Lung (tissue), 12 donors: ENCODE results near the gene LMAN2L. TPM values are rescaled to one million over a fixed set of nuclear protein-coding genes. Genes with fewer than 3 reads are reported as not detected.

Source experiments
- ATAC-seq: fragments of 200-7000 bp; cut with Tn5 transposase; one replicate; pipeline ENCODE4 v1.9.1; 2020; ENCODE audit warnings: moderate number of reproducible peaks; ENCODE audit not compliant: insufficient read depth, low FRiP score
- DNase-seq, 3 donors: peaks; one replicate each; pipeline ENCODE4 v3.0.0-alpha.2; 2013 to 2017
- H3K27ac ChIP-seq, 2 donors: one replicate each; pipeline ENCODE4 v1.5.1; 2013; ENCODE audit warnings: mild to moderate bottlenecking in 2 of 2, moderate library complexity in 2 of 2, control low read depth in 1 of 2, inconsistent platforms in 1 of 2, low read depth in 1 of 2, low read length in 1 of 2
- H3K27me3 ChIP-seq, 3 donors: one replicate each; pipeline ENCODE4 v1.5.1; 2013; ENCODE audit warnings: low read length in 2 of 3; ENCODE audit not compliant: control insufficient read depth in 3 of 3, insufficient read depth in 3 of 3
- H3K36me3 ChIP-seq, 4 donors: one replicate each; pipeline ENCODE4 v1.5.1; 2013; ENCODE audit warnings: low read length in 4 of 4, mild to moderate bottlenecking in 1 of 4, moderate library complexity in 1 of 4; ENCODE audit not compliant: control insufficient read depth in 4 of 4, insufficient read depth in 4 of 4
- H3K4me1 ChIP-seq, 5 donors: one replicate each; pipeline ENCODE4 v1.5.1; 2013; ENCODE audit warnings: low read length in 5 of 5, mild to moderate bottlenecking in 2 of 5, moderate library complexity in 1 of 5; ENCODE audit not compliant: control insufficient read depth in 5 of 5, insufficient read depth in 5 of 5
- H3K4me3 ChIP-seq: one replicate; pipeline ENCODE4 v1.5.1; 2013; ENCODE audit warnings: mild to moderate bottlenecking, control low read depth, moderate library complexity
- H3K9ac ChIP-seq, 2 donors: one replicate each; pipeline ENCODE4 v1.5.1; 2013; ENCODE audit warnings: low read length in 2 of 2, control low read depth in 1 of 2; ENCODE audit not compliant: insufficient read depth in 1 of 2
- H3K9me3 ChIP-seq, 4 donors: one replicate each; pipeline ENCODE4 v1.5.1; 2013; ENCODE audit warnings: low read length in 3 of 4, mild to moderate bottlenecking in 1 of 4, moderate library complexity in 1 of 4; ENCODE audit not compliant: control insufficient read depth in 4 of 4, insufficient read depth in 3 of 4
- WGBS, 2 donors: extraction: QIAGEN DNeasy Blood & Tissue Kit; methylation state at CpG; one replicate each; pipeline ENCODE4 v1.1.7; 2013; 5-methylcytosine and 5-hydroxymethylcytosine counted together
- polyA plus RNA-seq, 2 donors: library from polyadenylated mRNA; stranded (reverse); fragments of 200-250 nt; gene quantifications; one replicate each; pipeline ENCODE4 v1.2.1, GENCODE V29; 2013
- total RNA-seq, 2 donors: library from RNA; depleted of rRNA in 1 of 2; stranded (reverse); fragments of >200 nt in 1 of 2; gene quantifications; one replicate each; pipeline ENCODE4 v1.2.1, GENCODE V29; 2014 to 2021
- TF ChIP-seq, protein P1 (sequence below): IDR thresholded peaks from 2 replicates; pipeline ENCODE4 v1.5.1; 2012; ENCODE audit warnings: mild to moderate bottlenecking; ENCODE audit errors: control extremely low read depth, extremely low read depth
- donor health status: control.
- donor health status: control.
- donor health status: Bipolar disorder and iron deficiency.
- donor health status: healthy.
- donor health status: DM: yes; HTN: yes; CAD: no.

The LMAN2L gene
- total and polyA plus RNA-seq, 4 donors = 8.6 to 36.3 (median 16.5) TPM

DNA sequence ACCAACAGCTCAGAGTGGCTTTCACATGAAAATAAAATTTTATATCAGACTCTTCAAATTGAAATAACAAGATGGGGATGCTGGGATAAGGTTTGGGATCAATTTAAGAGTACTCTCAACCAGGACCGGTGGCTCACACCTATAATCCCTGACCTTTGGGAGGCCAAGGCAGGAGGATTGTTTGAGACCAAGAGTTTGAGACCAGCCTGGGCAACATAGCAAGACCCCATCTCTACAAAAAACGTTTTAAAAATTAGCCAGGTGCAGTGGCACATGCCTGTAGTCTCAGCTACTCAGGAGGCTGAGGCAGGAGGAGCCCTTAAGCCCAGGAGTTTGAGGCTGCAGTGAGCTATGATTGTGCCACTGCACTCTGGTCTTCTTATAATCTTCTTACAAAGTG lies 2.6 kb downstream of the LMAN2L start:
- Histone ChIP-seq H3K9me3 (no peaks in the 10 kb centered on the region), H3K27ac (no peak overlapping the region), H3K9ac (no peak overlapping the region), H3K27me3 (no peaks in the 10 kb centered on the region), H3K36me3 (peaks cover 11 to 29% (median 17%) of the 10 kb centered on the region in 4 donors), H3K4me1 (peaks cover 0 to 35% (median 9%) of the 10 kb centered on the region in 5 donors), H3K4me3 (no peak overlapping the region)
- TF ChIP-seq, protein P1, sequence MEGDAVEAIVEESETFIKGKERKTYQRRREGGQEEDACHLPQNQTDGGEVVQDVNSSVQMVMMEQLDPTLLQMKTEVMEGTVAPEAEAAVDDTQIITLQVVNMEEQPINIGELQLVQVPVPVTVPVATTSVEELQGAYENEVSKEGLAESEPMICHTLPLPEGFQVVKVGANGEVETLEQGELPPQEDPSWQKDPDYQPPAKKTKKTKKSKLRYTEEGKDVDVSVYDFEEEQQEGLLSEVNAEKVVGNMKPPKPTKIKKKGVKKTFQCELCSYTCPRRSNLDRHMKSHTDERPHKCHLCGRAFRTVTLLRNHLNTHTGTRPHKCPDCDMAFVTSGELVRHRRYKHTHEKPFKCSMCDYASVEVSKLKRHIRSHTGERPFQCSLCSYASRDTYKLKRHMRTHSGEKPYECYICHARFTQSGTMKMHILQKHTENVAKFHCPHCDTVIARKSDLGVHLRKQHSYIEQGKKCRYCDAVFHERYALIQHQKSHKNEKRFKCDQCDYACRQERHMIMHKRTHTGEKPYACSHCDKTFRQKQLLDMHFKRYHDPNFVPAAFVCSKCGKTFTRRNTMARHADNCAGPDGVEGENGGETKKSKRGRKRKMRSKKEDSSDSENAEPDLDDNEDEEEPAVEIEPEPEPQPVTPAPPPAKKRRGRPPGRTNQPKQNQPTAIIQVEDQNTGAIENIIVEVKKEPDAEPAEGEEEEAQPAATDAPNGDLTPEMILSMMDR = no peak
- WGBS, 2 donors = 83 to 91% methylated on average over 2 of the region's 2 CpGs
- DNase-seq = no peak
- ATAC-seq = no peak

DNA sequence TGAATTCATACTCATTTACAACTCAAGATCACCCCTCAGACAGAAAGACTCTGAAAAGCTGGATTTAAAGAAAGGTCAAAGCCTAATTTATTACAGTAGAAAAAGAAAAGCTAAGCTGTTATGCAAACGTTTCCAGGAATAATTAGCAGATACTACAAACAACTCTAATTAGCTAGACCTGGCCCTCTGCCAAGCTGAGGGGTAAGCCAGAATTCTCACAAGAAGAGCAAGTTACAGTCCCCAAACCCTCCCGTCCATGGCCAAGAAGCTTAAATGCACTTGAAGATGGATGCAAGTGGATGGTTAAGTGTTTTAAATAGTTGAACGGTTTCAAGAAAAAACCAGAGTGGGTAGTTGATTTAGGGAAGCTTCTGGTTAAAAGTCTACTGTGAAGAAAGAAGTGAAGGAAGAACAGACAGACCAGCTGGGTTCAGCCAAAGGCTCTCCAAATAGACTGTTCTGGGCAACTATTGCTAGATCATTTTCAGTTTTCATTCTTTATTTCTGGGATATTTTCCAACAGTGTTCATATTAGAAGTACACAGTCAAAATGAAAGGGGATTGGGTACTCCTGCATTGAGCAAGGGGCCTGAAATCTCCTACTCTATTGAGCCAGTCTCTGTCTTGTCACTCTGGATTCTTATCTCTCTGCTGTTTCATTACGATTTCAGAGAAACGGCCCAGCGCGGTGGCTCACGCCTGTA lies 4.8 kb downstream of the LMAN2L start:
- 62 to 76% methylated on average over 8 of the region's 8 CpGs for WGBS, 2 donors
- Histone ChIP-seq H3K36me3 (peaks cover 19 to 47% (median 24%) of the 10 kb centered on the region in 4 donors), H3K4me1 (peaks cover 0 to 35% (median 9%) of the 10 kb centered on the region in 5 donors), H3K27ac (peak overlapping the region in 1 of 2 donors; percentile 49), H3K27me3 (no peaks in the 10 kb centered on the region), H3K9me3 (no peaks in the 10 kb centered on the region), H3K4me3 (no peak overlapping the region), H3K9ac (peak overlapping the region in 1 of 2 donors; percentile 31)
- DNase-seq (peak; percentile 57 to 94 (median 90)), ATAC-seq (no peak)
- TF ChIP-seq, protein P1 = no peak

DNA sequence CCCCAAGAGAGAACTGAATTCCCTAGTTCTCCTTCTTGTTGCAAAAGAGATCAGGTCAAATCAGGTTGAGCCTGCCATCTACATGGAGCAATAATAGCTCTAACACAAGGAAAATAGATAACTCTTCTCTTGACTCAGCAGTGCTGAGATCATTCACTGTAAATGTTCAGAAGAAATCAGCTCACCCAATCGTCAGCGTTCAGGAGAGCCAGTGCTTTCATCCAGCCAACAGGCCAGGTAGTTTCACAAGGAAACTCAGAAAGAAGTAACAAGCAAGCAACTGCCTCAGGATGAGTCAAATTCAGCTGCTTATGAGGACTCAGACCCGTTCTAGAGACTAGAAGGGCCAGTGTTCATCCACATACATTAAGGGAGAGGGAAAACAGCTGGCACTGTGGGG lies 5.9 kb downstream of the LMAN2L start:
- DNase-seq (no peak), ATAC-seq (no peak)
- Histone ChIP-seq H3K36me3 (peaks cover 19 to 47% (median 25%) of the 10 kb centered on the region in 4 donors), H3K27me3 (no peaks in the 10 kb centered on the region), H3K9ac (peak overlapping the region in 1 of 2 donors; percentile 18), H3K4me3 (no peak overlapping the region), H3K9me3 (no peaks in the 10 kb centered on the region), H3K27ac (no peak overlapping the region), H3K4me1 (peaks cover 0 to 31% (median 5%) of the 10 kb centered on the region in 5 donors)
- TF ChIP-seq, protein P1 = no peak
- 91 to 93% methylated on average over 3 of the region's 3 CpGs for WGBS, 2 donors

DNA sequence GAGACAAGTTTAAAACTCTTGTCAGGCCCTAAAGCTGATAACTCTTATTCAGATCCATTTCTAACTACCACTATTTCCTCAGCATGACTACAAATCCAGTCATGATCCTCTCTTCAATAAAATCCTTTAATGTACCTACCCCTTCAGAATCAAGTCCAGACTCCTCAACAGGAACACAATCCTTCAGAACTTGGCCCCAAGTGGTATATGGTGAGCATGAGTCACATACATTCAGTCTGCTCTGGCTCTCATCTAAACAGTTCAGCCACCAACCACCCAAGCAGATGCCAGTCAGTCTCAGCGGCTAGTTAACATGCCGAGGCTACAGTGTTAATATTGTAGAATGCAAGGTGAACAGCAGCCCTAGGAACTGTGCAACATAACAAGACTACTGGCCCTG lies 9.7 kb downstream of the LMAN2L start:
- 92 to 100% methylated on average over 2 of the region's 2 CpGs for WGBS, 2 donors
- no peak for ATAC-seq

More for the DNA sequence above, 9.7 kb downstream of the LMAN2L start:
- Histone ChIP-seq H3K9me3 (no peaks in the 10 kb centered on the region), H3K27ac (no peak overlapping the region), H3K27me3 (no peaks in the 10 kb centered on the region), H3K4me3 (no peak overlapping the region), H3K9ac (no peak overlapping the region), H3K36me3 (peaks cover 24 to 44% (median 33%) of the 10 kb centered on the region in 4 donors), H3K4me1 (peaks cover 0 to 17% (median 0%) of the 10 kb centered on the region in 5 donors)
- TF ChIP-seq, protein P1 = no peak
- DNase-seq = no peak
